Body of pancreas (tissue), 4 donors: ENCODE data around the gene AGR2. TPM values are rescaled to one million over a fixed set of nuclear protein-coding genes. Genes with fewer than 3 reads are reported as not detected.
"Not testable (repeated sequence)": the region's sequence is repeated elsewhere in the genome, so short reads cannot be mapped to it uniquely, and the experiment has no call there.

Experiments
- ATAC-seq: fragments of 150-250 bp; one replicate; pipeline ENCODE4 v1.9.1; 2016
- DNase-seq, 4 donors: peaks; one replicate each; pipeline ENCODE4 v3.0.0-alpha.2; 2019
- H3K27ac ChIP-seq, 4 donors: fragments of 200-600 bp; sonication (generic); 1 replicate in 3 of 4; 2 replicates in 1 of 4; pipeline versions ENCODE4 v1.5.1 to v1.6.1; 2016 to 2019; ENCODE audit warnings: mild to moderate bottlenecking in 1 of 4, mixed read lengths in 1 of 4, moderate library complexity in 1 of 4
- H3K27me3 ChIP-seq, 2 donors: fragments of 200-600 bp; sonication (generic); one replicate each; pipeline ENCODE4 v1.6.0; 2016; ENCODE audit warnings: mild to moderate bottlenecking in 1 of 2
- H3K36me3 ChIP-seq, 2 donors: fragments of 200-600 bp; sonication (generic); replicated peaks in 1 of 2; 2 replicates each; pipeline ENCODE4 v1.5.1; 2016; ENCODE audit warnings: low read depth in 2 of 2; ENCODE audit not compliant: insufficient read depth in 1 of 2
- H3K4me1 ChIP-seq: fragments of 200-600 bp; sonication (generic); one replicate; pipeline ENCODE4 v1.6.0; 2016
- H3K4me3 ChIP-seq, 2 donors: fragments of 200-600 bp; sonication (generic); 1 replicate in 1 of 2; 2 replicates in 1 of 2; pipeline ENCODE4 v1.5.1; 2016 to 2019
- H3K9me3 ChIP-seq, 3 donors: fragments of 200-600 bp; sonication (generic); 1 replicate in 2 of 3; 2 replicates in 1 of 3; pipeline ENCODE4 v1.5.1; 2016
- CTCF ChIP-seq, 7 experiments: fragments of 450-650 bp in 4 of 7; fragments of 200-600 bp in 3 of 7; sonication (generic) in 3 of 7; IDR thresholded peaks; one replicate each; pipeline ENCODE4 v1.5.1; 2016 to 2019; ENCODE audit warnings: antibody characterized with exemption in 7 of 7
- POLR2A ChIP-seq, 3 donors: fragments of 450-650 bp; IDR thresholded peaks; one replicate each; pipeline ENCODE4 v1.6.1; 2016; ENCODE audit warnings: antibody characterized with exemption in 3 of 3, mild to moderate bottlenecking in 2 of 3
- WGBS, 2 donors: methylation state at CpG; one replicate each; pipeline ENCODE4 v1.1.5; 2017; 5-methylcytosine and 5-hydroxymethylcytosine counted together
- intact Hi-C: fragments of 100-400 bp; cut with DNase I; formaldehyde crosslinking; loops from one replicate; pipeline ENCODE4 v1.15.1; 2023
- total RNA-seq, 2 donors: library from RNA; depleted of rRNA; stranded (reverse); fragments of >200 nt; gene quantifications; one replicate each; pipeline ENCODE4 v1.1.0, GENCODE V29; 2016

The AGR2 gene
- 10 to 100 TPM in 1 of 2 donors, 1 to 10 TPM in 1; 6.3 to 20.0 TPM for total RNA-seq

DNA sequence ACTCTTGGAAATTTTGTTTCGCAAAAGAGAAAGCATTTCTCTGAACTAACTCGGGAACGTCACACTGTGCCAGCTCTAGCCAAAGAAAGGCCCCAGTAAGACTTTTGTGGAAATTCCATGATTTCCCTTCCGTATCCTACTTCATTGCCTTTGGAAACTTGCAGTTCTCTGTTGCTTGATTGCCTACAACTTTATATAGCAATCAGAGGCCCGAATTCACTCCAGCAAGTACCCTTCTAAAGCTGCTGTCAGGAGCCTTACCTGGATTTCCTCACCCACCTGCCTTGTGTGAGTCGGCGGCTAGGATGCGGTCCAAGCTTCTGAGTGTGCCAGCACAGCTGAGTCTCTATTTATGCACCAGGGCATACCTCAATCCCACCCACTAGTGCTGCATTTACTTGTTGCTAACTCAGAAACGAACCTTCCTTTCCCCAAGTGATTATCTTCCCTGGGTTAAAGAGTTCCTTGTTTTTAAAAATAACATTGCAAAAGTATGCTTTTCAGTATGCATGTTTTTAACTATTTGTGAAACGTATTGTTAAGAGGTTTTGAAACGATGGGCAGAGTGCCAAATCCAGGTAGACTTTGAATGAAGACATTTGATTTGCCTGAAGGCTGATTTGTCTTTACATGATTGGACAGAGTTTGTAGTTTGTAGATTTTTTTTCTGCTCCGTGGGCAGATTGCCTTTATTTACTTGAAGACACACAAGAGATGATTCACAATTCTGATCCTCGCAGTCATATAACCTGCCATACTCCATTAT lies at the start of gene AGR2:
Gene AGR2 (minus strand): TSS at position 326 of the 766 bp plus-strand sequence. CDS start 3,203 bp downstream, outside the sequence.
- 61 to 63% methylated on average over 13 of the region's 13 CpGs for WGBS, 2 donors
- H3K4me3 ChIP-seq = no peak within 1 kb of the TSS

DNA sequence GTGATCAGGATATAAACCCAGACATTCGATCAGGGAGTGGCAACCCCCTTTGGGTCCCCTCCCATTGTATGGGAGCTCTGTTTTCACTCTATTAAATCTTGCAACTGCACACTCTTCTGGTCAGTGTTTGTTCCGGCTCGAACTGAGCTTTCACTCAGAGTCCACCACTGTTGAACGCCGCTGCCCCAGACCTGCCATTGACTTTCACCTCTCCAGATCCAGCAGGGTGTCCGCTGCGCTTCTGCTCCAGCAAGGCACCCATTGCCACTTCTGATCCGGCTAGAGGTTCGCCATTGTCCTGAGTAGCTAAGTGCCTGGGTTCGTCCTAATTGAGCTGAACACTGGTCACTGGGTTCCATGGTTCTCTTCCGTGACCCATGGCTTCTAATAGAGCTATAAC lies 48.4 kb upstream of the AGR2 start:
- ATAC-seq, H3K4me3 ChIP-seq, intact Hi-C loops, H3K36me3 ChIP-seq, DNase-seq, H3K9me3 ChIP-seq, H3K27me3 ChIP-seq, H3K27ac ChIP-seq, H3K4me1 ChIP-seq: not testable (repeated sequence)
- 89 to 93% methylated on average over 11 of the region's 11 CpGs for WGBS, 2 donors

More for the DNA sequence above, at the start of gene AGR2:
- H3K36me3 ChIP-seq = no peaks in the 10 kb centered on the region
- DNase-seq (peak in 3 of 4 donors; percentile 29 to 78 (median 53)), ATAC-seq (no peak)
- intact Hi-C loops = no loop called here
- no peaks in the 10 kb centered on the region for H3K4me1 ChIP-seq
- TF ChIP-seq CTCF (IDR thresholded peaks at IDR 0.05) = no peak
- TF ChIP-seq POLR2A (IDR thresholded peaks at IDR 0.05) = peak in 1 of 3 donors; percentile 17
- no peaks in the 10 kb centered on the region for H3K27me3 ChIP-seq
- H3K27ac ChIP-seq = peak within 1 kb of the TSS in 2 of 4 donors; percentile 35 to 45
- no peaks in the 10 kb centered on the region for H3K9me3 ChIP-seq

GRCh38 chr7:16851829-16852228 lies 47.0 kb upstream of the AGR2 start:
- 45 to 53% methylated on average over 2 of the region's 2 CpGs for WGBS, 2 donors
- Histone ChIP-seq H3K4me3 (no peak overlapping the region), H3K9me3 (no peaks in the 10 kb centered on the region), H3K27ac (no peak overlapping the region), H3K36me3 (no peaks in the 10 kb centered on the region), H3K27me3 (no peaks in the 10 kb centered on the region), H3K4me1 (peaks cover 12% of the 10 kb centered on the region)
- DNase-seq (peak in 1 of 4 donors; percentile 28), ATAC-seq (no peak)
- intact Hi-C loops = no loop called here
- TF ChIP-seq CTCF (IDR thresholded peaks at IDR 0.05) = no peak
- no peak for TF ChIP-seq POLR2A (IDR thresholded peaks at IDR 0.05)

DNA sequence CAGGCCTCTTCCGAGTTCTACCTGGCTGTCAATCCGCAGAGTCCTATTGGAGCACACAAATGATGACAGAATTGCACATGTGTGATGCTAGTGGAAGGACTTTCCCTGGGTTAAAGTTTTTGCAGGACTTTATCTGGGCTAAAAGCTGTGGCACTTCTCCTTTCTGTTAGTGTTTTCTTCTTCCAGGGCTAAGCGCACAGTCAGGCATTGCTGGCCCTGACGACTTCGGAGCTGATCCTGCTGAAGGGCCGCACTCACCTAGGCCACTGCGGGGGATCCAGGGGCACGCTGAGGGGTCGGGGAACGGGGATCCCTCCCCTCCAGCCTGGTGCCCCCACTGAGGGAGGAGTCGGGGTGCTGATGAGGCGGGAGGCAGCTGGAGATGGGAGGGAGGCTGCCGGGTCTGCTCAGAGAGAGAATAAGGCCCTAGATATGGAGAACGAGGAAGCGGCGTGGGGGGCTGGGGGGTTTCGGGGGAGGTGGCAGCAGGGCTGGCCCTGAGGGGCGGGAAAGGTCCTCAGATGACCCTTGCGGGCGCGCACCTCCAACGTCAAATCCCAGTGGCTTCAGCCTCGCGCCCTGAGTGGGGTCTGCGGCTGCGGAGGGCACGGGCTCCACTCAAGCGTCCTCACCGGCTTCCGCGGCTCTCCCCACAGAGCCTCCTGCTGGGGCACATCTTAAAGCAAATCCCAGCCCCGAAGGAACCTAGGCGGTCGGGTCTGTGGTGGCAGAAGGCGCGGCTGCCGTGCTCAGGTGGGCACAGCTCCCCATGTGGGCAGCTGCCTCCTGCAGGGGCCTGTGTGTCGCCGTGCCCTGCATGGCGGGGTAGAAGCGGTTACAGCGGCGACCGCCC lies 46.0 kb upstream of the AGR2 start:
- no peaks in the 10 kb centered on the region for H3K36me3 ChIP-seq
- TF ChIP-seq CTCF (IDR thresholded peaks at IDR 0.05) = no peak
- no peak for TF ChIP-seq POLR2A (IDR thresholded peaks at IDR 0.05)
- no peaks in the 10 kb centered on the region for H3K9me3 ChIP-seq
- WGBS, 2 donors = 86% methylated on average over 39 to 40 of the region's 44 CpGs
- H3K27me3 ChIP-seq = no peaks in the 10 kb centered on the region
- peaks cover 15% of the 10 kb centered on the region for H3K4me1 ChIP-seq
- intact Hi-C loops = no loop called here
- DNase-seq (no peak), ATAC-seq (no peak)
- H3K27ac ChIP-seq = no peak overlapping the region
- no peak overlapping the region for H3K4me3 ChIP-seq
